Endothelial cell of umbilical vein (primary cell): ENCODE measurements around the gene ZNF30.
"Not testable (repeated sequence)": the region's sequence is repeated elsewhere in the genome, so short reads cannot be mapped to it uniquely, and the experiment has no call there.

Experiments used
- CTCF ChIP-seq, 2 donors: IDR thresholded peaks; 1 replicate in 1 of 2; 2 replicates in 1 of 2; pipeline ENCODE4 v1.5.1; 2011; ENCODE audit warnings: low read length in 2 of 2, mild to moderate bottlenecking in 2 of 2, moderate library complexity in 2 of 2, control low read depth in 1 of 2, inconsistent platforms in 1 of 2, low read depth in 1 of 2; ENCODE audit not compliant: insufficient read depth in 1 of 2; ENCODE audit errors: extremely low read depth in 1 of 2
- EZH2 ChIP-seq: IDR thresholded peaks from 2 replicates; pipeline ENCODE4 v1.6.1; 2012; ENCODE audit warnings: borderline replicate concordance, low read depth, mild to moderate bottlenecking, moderate library complexity, low read length, inconsistent platforms; ENCODE audit not compliant: severe bottlenecking
- FOS ChIP-seq: IDR thresholded peaks from 2 replicates; pipeline ENCODE4 v1.6.1; 2011; ENCODE audit warnings: mild to moderate bottlenecking, low read length, moderate library complexity, borderline replicate concordance; ENCODE audit not compliant: insufficient read depth
- GATA2 ChIP-seq: IDR thresholded peaks from 2 replicates; pipeline ENCODE4 v1.7.0; 2011; ENCODE audit warnings: low read depth, mild to moderate bottlenecking, moderate library complexity, mixed read lengths, low read length; ENCODE audit not compliant: insufficient read length, insufficient read depth
- JUN ChIP-seq: IDR thresholded peaks from 2 replicates; pipeline ENCODE4 v1.6.1; 2011; ENCODE audit warnings: borderline replicate concordance, low read depth; ENCODE audit not compliant: insufficient read length, insufficient read depth
- MAX ChIP-seq: IDR thresholded peaks from 2 replicates; pipeline ENCODE4 v1.6.1; 2011; ENCODE audit not compliant: insufficient read depth, insufficient read length
- MYC ChIP-seq: IDR thresholded peaks from one replicate; pipeline ENCODE4 v1.6.1; 2011; ENCODE audit warnings: mild to moderate bottlenecking, low read depth, low read length
- POLR2A ChIP-seq: IDR thresholded peaks from 2 replicates; pipeline ENCODE4 v1.6.1; 2012; ENCODE audit warnings: low read depth, mild to moderate bottlenecking, control low read depth, low read length
- POLR2AphosphoS5 ChIP-seq: IDR thresholded peaks from 2 replicates; pipeline ENCODE4 v1.6.1; 2012; ENCODE audit warnings: low read depth, mild to moderate bottlenecking, control low read depth, low read length, moderate library complexity; ENCODE audit not compliant: insufficient read depth

GRCh38 chr19:34992582-34992981 lies 65.9 kb downstream of the ZNF30 start:
- not testable (repeated sequence) for TF ChIP-seq CTCF (IDR thresholded peaks at IDR 0.05; ENCODE audit: extremely low read depth in 1 of 2, insufficient read depth in 1 of 2, low read depth in 1 of 2, low read length in 2 of 2); POLR2AphosphoS5; EZH2; MAX; POLR2A; JUN; FOS; MYC; GATA2
